Rectal smooth muscle tissue (tissue), 1 donor: ENCODE measurements around the gene ZBTB24.

Experiments
- H3K27ac ChIP-seq: one replicate; pipeline ENCODE4 v1.7.0; 2013; ENCODE audit warnings: low read depth, low read length, inconsistent platforms
- H3K27me3 ChIP-seq: one replicate; pipeline ENCODE4 v1.7.0; 2013; ENCODE audit warnings: low read length; ENCODE audit not compliant: control insufficient read depth, insufficient read depth
- H3K36me3 ChIP-seq: one replicate; pipeline ENCODE4 v1.7.0; 2013; ENCODE audit warnings: low read length; ENCODE audit not compliant: control insufficient read depth, insufficient read depth
- H3K4me1 ChIP-seq: one replicate; pipeline ENCODE4 v1.7.0; 2013; ENCODE audit warnings: low read length; ENCODE audit not compliant: control insufficient read depth, insufficient read depth
- H3K4me3 ChIP-seq: one replicate; pipeline ENCODE4 v1.7.0; 2013; ENCODE audit warnings: low read length
- H3K9ac ChIP-seq: one replicate; pipeline ENCODE4 v1.7.0; 2013; ENCODE audit warnings: low read length

ZBTB24 gene

GRCh38 chr6:109460161-109460829, 22.7 kb downstream of the ZBTB24 start:
- Histone ChIP-seq H3K27ac (no peak overlapping the region), H3K4me1 (peaks cover 1% of the 10 kb centered on the region), H3K4me3 (no peak overlapping the region), H3K36me3 (no peaks in the 10 kb centered on the region), H3K27me3 (no peaks in the 10 kb centered on the region), H3K9ac (no peak overlapping the region)

GRCh38 chr6:109458774-109459531, 24.1 kb downstream of the ZBTB24 start:
- Histone ChIP-seq H3K4me1 (peaks cover 3% of the 10 kb centered on the region), H3K4me3 (no peak overlapping the region), H3K27ac (no peak overlapping the region), H3K36me3 (no peaks in the 10 kb centered on the region), H3K9ac (no peak overlapping the region), H3K27me3 (no peaks in the 10 kb centered on the region)

- H3K27ac ChIP-seq: no peak overlapping the region
- H3K36me3 ChIP-seq: peaks cover 8% of the 10 kb centered on the region
- H3K27me3 ChIP-seq: no peaks in the 10 kb centered on the region
- H3K4me3 ChIP-seq: no peak overlapping the region
- H3K4me1 ChIP-seq: peaks cover 3% of the 10 kb centered on the region
- H3K9ac ChIP-seq: no peak overlapping the region
Measured at GRCh38 chr6:109457562-109457996, 25.4 kb downstream of the ZBTB24 start.

GRCh38 chr6:109456710-109457561, 26.1 kb downstream of the ZBTB24 start:
- H3K4me1 ChIP-seq: peaks cover 3% of the 10 kb centered on the region
- peaks cover 8% of the 10 kb centered on the region for H3K36me3 ChIP-seq
- H3K27me3 ChIP-seq: no peaks in the 10 kb centered on the region
- peak overlapping the region; percentile 97 for H3K4me3 ChIP-seq
- H3K9ac ChIP-seq: no peak overlapping the region
- no peak overlapping the region for H3K27ac ChIP-seq

GRCh38 chr6:109456111-109456583, 26.9 kb downstream of the ZBTB24 start:
- peak overlapping the region; percentile 46 for H3K9ac ChIP-seq
- peaks cover 8% of the 10 kb centered on the region for H3K36me3 ChIP-seq
- peak overlapping the region; percentile 97 for H3K4me3 ChIP-seq
- peaks cover 3% of the 10 kb centered on the region for H3K4me1 ChIP-seq
- no peaks in the 10 kb centered on the region for H3K27me3 ChIP-seq
- peak overlapping the region; percentile 20 for H3K27ac ChIP-seq

GRCh38 chr6:109455437-109456110, 27.4 kb downstream of the ZBTB24 start, which contains the start of gene MICAL1:
TSS of gene MICAL1 (minus strand) at chr6:109455772. CDS start at chr6:109454196, 1,576 bp downstream.
- peak within 1 kb of the TSS; percentile 48 for H3K27ac ChIP-seq
- H3K27me3 ChIP-seq: no peaks in the 10 kb centered on the region
- H3K36me3 ChIP-seq: peaks cover 8% of the 10 kb centered on the region
- H3K4me1 ChIP-seq: peaks cover 3% of the 10 kb centered on the region
- H3K9ac ChIP-seq: peak within 1 kb of the TSS; percentile 82
- peak within 1 kb of the TSS; percentile 97 for H3K4me3 ChIP-seq

GRCh38 chr6:109454496-109455436, 28.3 kb downstream of the ZBTB24 start:
- H3K27me3 ChIP-seq: no peaks in the 10 kb centered on the region
- peaks cover 3% of the 10 kb centered on the region for H3K4me1 ChIP-seq
- H3K9ac ChIP-seq: peak overlapping the region; percentile 82
- peaks cover 8% of the 10 kb centered on the region for H3K36me3 ChIP-seq
- peak overlapping the region; percentile 97 for H3K4me3 ChIP-seq
- H3K27ac ChIP-seq: peak overlapping the region; percentile 48

GRCh38 chr6:109453594-109454495, 29.2 kb downstream of the ZBTB24 start:
- H3K4me1 ChIP-seq: peaks cover 3% of the 10 kb centered on the region
- peaks cover 8% of the 10 kb centered on the region for H3K36me3 ChIP-seq
- H3K27me3 ChIP-seq: no peaks in the 10 kb centered on the region
- H3K9ac ChIP-seq: no peak overlapping the region
- H3K27ac ChIP-seq: no peak overlapping the region
- H3K4me3 ChIP-seq: peak overlapping the region; percentile 52

GRCh38 chr6:109453156-109453555, 29.9 kb downstream of the ZBTB24 start:
- peaks cover 3% of the 10 kb centered on the region for H3K4me1 ChIP-seq
- H3K9ac ChIP-seq: no peak overlapping the region
- no peak overlapping the region for H3K27ac ChIP-seq
- H3K4me3 ChIP-seq: no peak overlapping the region
- peaks cover 8% of the 10 kb centered on the region for H3K36me3 ChIP-seq
- H3K27me3 ChIP-seq: no peaks in the 10 kb centered on the region

GRCh38 chr6:109452181-109452580, 30.8 kb downstream of the ZBTB24 start:
- H3K36me3 ChIP-seq: peaks cover 8% of the 10 kb centered on the region
- H3K9ac ChIP-seq: no peak overlapping the region
- H3K4me3 ChIP-seq: no peak overlapping the region
- no peak overlapping the region for H3K27ac ChIP-seq
- H3K4me1 ChIP-seq: peaks cover 3% of the 10 kb centered on the region
- no peaks in the 10 kb centered on the region for H3K27me3 ChIP-seq
